DOHH2 (cell line): ENCODE measurements around the gene TRAF3.
A peak's percentile ranks its signal among the peaks of the same experiment; 100 is the strongest.
"Not testable (repeated sequence)": the region's sequence is repeated elsewhere in the genome, so short reads cannot be mapped to it uniquely, and the experiment has no call there.

Experiments
- H3F3A ChIP-seq: fragments of 200-600 bp; sonication (generic), shearing (Covaris generic); 2 replicates; pipeline ENCODE4 v1.6.0; 2016; ENCODE audit warnings: antibody characterized with exemption, mild to moderate bottlenecking; ENCODE audit not compliant: control insufficient read depth, insufficient read depth
- H3K27ac ChIP-seq: fragments of 200-600 bp; sonication (generic); 2 replicates; pipeline ENCODE4 v1.5.1; 2014; ENCODE audit warnings: low read depth, mild to moderate bottlenecking, low read length, moderate library complexity
- H3K27me3 ChIP-seq: fragments of 200-600 bp; sonication (generic); 2 replicates; pipeline ENCODE4 v1.6.1; 2014; ENCODE audit warnings: mild to moderate bottlenecking, low read length, mixed read lengths; ENCODE audit not compliant: control insufficient read depth
- H3K36me3 ChIP-seq: fragments of 200-600 bp; sonication (generic); 2 replicates; pipeline ENCODE4 v1.6.1; 2014; ENCODE audit warnings: mild to moderate bottlenecking, low read length, moderate library complexity, mixed read lengths; ENCODE audit not compliant: control insufficient read depth
- H3K4me1 ChIP-seq: fragments of 200-600 bp; sonication (generic); 2 replicates; pipeline ENCODE4 v1.6.1; 2014; ENCODE audit warnings: mild to moderate bottlenecking, low read length, mixed read lengths; ENCODE audit not compliant: control insufficient read depth
- H3K4me2 ChIP-seq: fragments of 200-600 bp; sonication (generic); 2 replicates; pipeline ENCODE4 v1.6.0; 2014; ENCODE audit warnings: mild to moderate bottlenecking, low read length, moderate library complexity
- H3K4me3 ChIP-seq: fragments of 200-600 bp; sonication (generic); 2 replicates; pipeline ENCODE4 v1.5.1; 2014; ENCODE audit warnings: mild to moderate bottlenecking, low read length, mixed read lengths
- H3K79me2 ChIP-seq: fragments of 200-600 bp; sonication (generic); 2 replicates; pipeline ENCODE4 v1.6.1; 2014; ENCODE audit warnings: mild to moderate bottlenecking, low read length, mixed read lengths; ENCODE audit not compliant: control insufficient read depth
- H3K9me2 ChIP-seq: fragments of 200-600 bp; sonication (generic); replicated peaks from 2 replicates; pipeline ENCODE4 v1.6.1; 2014; ENCODE audit warnings: mild to moderate bottlenecking, low read length, mixed read lengths; ENCODE audit not compliant: control insufficient read depth
- H3K9me3 ChIP-seq: fragments of 200-600 bp; sonication (generic); 2 replicates; pipeline ENCODE4 v1.6.1; 2014; ENCODE audit warnings: antibody characterized with exemption, low read length, mixed read lengths; ENCODE audit not compliant: control insufficient read depth, insufficient read depth
- H4K20me1 ChIP-seq: fragments of 200-600 bp; sonication (generic); 2 replicates; pipeline ENCODE4 v1.6.0; 2014; ENCODE audit warnings: low read depth, mild to moderate bottlenecking, antibody characterized with exemption, low read length, moderate library complexity; ENCODE audit not compliant: control insufficient read depth, insufficient read depth
- CTCF ChIP-seq: fragments of 200-600 bp; sonication (generic); IDR thresholded peaks from one replicate; pipeline ENCODE4 v1.5.1; 2014; ENCODE audit warnings: antibody characterized with exemption, mild to moderate bottlenecking, low read depth, low read length; ENCODE audit not compliant: poor library complexity, severe bottlenecking
- EZH2phosphoT487 ChIP-seq: fragments of 200-600 bp; sonication (generic); IDR thresholded peaks from 2 replicates; pipeline ENCODE4 v1.6.1; 2017; ENCODE audit warnings: borderline replicate concordance, mild to moderate bottlenecking, antibody characterized with exemption, low read length, moderate library complexity, mixed read lengths

Gene TRAF3

GRCh38 chr14:102873546-102874061 lies 96.4 kb downstream of the TRAF3 start:
- Histone ChIP-seq H3K4me2 (no peak overlapping the region), H3K27me3 (no peaks in the 10 kb centered on the region), H3K9me3 (no peaks in the 10 kb centered on the region), H3F3A (no peaks in the 10 kb centered on the region), H3K79me2 (no peaks in the 10 kb centered on the region), H4K20me1 (no peaks in the 10 kb centered on the region), H3K9me2 (no peaks in the 10 kb centered on the region), H3K4me3 (no peak overlapping the region), H3K4me1 (no peaks in the 10 kb centered on the region), H3K27ac (no peak overlapping the region), H3K36me3 (peaks cover 38% of the 10 kb centered on the region)
- TF ChIP-seq EZH2phosphoT487 = no peak
- TF ChIP-seq CTCF = no peak

DNA sequence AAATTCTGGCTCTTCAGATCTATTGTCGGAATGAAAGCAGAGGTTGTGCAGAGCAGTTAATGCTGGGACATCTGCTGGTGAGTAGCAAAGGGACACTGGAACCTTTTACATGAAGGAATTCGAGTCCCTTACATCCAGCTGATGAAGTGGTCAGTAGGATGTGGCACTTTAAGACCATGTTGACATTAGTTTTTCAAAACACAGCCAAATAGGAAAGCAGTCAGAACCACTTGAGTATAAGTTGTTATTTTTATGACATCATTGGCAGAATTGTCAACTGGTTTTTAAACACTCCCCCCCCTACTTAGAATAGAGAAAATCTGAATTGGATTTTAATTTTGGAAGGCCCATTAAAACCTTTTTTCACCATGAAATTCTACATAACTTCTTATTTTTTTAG lies 98.4 kb downstream of the TRAF3 start:
- no peaks in the 10 kb centered on the region for H3K9me2 ChIP-seq
- no peak overlapping the region for H3K4me3 ChIP-seq
- H3K79me2 ChIP-seq = no peaks in the 10 kb centered on the region
- H3K4me2 ChIP-seq = no peak overlapping the region
- H4K20me1 ChIP-seq = no peaks in the 10 kb centered on the region
- TF ChIP-seq CTCF (no peak), EZH2phosphoT487 (no peak)
- H3K4me1 ChIP-seq = no peaks in the 10 kb centered on the region
- no peaks in the 10 kb centered on the region for H3K27me3 ChIP-seq
- H3K27ac ChIP-seq = no peak overlapping the region
- peaks cover 38% of the 10 kb centered on the region for H3K36me3 ChIP-seq
- no peaks in the 10 kb centered on the region for H3F3A ChIP-seq
- H3K9me3 ChIP-seq = no peaks in the 10 kb centered on the region

DNA sequence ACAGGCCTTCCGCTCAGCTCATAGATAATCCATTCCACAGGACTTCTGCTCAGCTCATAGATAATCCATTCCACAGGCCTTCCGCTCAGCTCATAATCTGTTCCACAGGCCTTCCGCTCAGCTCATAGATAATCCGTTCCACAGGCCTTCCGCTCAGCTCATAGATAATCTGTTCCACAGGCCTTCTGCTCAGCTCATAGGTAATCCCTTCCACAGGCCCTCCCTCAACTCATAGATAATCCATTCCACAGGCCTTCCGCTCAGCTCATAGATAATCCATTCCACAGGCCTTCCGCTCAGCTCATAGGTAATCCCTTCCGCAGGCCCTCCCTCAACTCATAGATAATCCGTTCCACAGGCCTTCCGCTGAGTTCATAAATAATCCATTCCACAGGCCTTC lies 100.3 kb downstream of the TRAF3 start:
- H3K4me3 ChIP-seq, H3F3A ChIP-seq: not testable (repeated sequence)
- peaks cover 35% of the 10 kb centered on the region for H3K36me3 ChIP-seq

GRCh38 chr14:102878174-102878969 lies 101.1 kb downstream of the TRAF3 start:
- Histone ChIP-seq H3K4me3 (no peak overlapping the region), H3K9me2 (no peaks in the 10 kb centered on the region), H3K4me1 (no peaks in the 10 kb centered on the region), H3K9me3 (no peaks in the 10 kb centered on the region), H3K4me2 (no peak overlapping the region), H3K27me3 (no peaks in the 10 kb centered on the region), H3F3A (no peaks in the 10 kb centered on the region), H3K36me3 (peaks cover 31% of the 10 kb centered on the region), H4K20me1 (no peaks in the 10 kb centered on the region), H3K27ac (no peak overlapping the region), H3K79me2 (no peaks in the 10 kb centered on the region)
- peak; percentile 46 for TF ChIP-seq CTCF
- no peak for TF ChIP-seq EZH2phosphoT487

More for the DNA sequence above, 100.3 kb downstream of the TRAF3 start:
- H3K79me2 ChIP-seq, H3K9me3 ChIP-seq, H3K9me2 ChIP-seq, H3K27me3 ChIP-seq, H3K4me1 ChIP-seq, H3K4me2 ChIP-seq, H4K20me1 ChIP-seq, H3K27ac ChIP-seq: not testable (repeated sequence)
